Stimulated activated CD8-positive, alpha-beta memory T cell treated with anti-CD3 and anti-CD28 coated beads, Interleukin-4, amount 100 ng/mL, for 1 hour (primary cell): Measurements from ENCODE around the gene LKAAEAR1.
"Not testable (repeated sequence)": the region's sequence is repeated elsewhere in the genome, so short reads cannot be mapped to it uniquely, and the experiment has no call there.

Experiments
- DNase-seq, 2 donors: peaks; one replicate each; pipeline ENCODE4 v3.0.0-alpha.2; 2020; ENCODE audit warnings: low read depth in 2 of 2, low spot score in 1 of 2

Gene LKAAEAR1, protein sequence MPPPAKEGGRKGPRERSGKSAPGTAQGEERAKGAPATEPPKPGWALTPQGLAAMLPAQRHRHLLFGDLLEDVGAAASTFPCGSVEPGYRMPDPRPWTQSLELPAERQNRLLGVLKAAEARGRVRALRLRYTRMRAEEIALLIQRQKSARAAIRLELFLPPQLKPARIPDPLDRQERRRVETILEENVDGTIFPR

GRCh38 chr20:64083804-64084684 lies at the start of gene LKAAEAR1:
LKAAEAR1 (minus strand) TSS chr20:64084398; CDS start chr20:64084219, 179 bp downstream.
- no peak for DNase-seq

GRCh38 chr20:64131406-64131805 lies 47.2 kb upstream of the LKAAEAR1 start:
- DNase-seq = no peak

DNA sequence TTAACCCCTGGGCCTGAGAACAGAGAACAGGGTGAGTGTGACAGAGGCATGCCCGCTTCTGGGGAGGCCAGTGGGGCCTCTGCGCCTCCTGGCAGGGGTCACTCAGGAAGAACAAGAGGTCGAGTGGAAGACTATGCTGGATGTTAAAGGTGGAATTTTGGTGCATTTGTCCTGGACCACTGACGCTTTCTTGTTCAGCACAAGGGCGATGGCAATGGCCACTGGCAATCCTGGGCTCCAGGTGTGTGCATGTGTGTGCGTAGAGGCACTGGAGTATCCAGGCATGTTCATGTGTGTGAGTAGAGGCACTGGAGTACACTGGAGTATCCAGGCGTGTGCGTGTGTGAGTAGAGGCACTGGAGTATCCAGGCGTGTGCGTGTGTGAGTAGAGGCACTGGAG lies 46.7 kb upstream of the LKAAEAR1 start:
- DNase-seq = no peak

DNA sequence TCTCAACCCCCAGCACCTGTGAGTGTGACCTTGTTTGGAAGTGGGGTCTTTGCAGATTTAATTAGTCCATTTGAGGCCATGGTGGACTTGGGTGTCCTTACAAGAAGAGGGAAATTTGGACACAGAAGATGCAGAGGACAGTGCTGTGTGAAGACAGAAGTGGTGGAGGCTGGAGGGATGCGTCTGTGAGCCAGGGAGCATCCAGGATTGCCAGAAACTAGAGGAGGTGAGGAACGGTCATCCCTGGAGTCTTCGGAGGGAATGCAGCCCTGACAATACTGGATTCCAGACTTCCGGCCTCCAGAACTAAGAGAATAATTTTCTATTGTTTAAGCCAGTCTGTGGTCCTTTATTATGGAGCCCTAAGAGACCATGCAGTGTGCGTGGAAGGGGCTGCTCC lies 46.1 kb upstream of the LKAAEAR1 start:
- DNase-seq = no peak

- DNase-seq = no peak
Measured at GRCh38 chr20:64129146-64129782, 45.1 kb upstream of the LKAAEAR1 start.

DNA sequence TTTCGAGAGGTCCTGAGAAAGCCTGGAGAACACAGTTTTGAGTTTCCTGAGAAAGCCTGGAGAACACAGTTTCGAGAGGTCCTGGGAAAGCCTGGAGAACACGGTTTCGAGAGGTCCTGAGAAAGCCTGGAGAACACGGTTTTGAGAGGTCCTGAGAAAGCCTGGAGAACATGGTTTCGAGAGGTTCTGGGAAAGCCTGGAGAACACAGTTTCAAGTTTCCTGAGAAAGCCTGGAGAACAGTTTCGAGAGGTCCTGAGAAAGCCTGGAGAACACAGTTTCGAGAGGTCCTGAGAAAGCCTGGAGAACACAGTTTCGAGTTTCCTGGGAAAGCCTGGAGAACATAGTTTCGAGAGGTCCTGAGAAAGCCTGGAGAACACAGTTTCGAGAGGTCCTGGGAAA lies 39.3 kb upstream of the LKAAEAR1 start:
- not testable (repeated sequence) for DNase-seq

- not testable (repeated sequence) for DNase-seq
Measured at GRCh38 chr20:64122927-64123326, 38.7 kb upstream of the LKAAEAR1 start.

GRCh38 chr20:64121586-64121985 lies 37.4 kb upstream of the LKAAEAR1 start:
- no peak for DNase-seq

DNA sequence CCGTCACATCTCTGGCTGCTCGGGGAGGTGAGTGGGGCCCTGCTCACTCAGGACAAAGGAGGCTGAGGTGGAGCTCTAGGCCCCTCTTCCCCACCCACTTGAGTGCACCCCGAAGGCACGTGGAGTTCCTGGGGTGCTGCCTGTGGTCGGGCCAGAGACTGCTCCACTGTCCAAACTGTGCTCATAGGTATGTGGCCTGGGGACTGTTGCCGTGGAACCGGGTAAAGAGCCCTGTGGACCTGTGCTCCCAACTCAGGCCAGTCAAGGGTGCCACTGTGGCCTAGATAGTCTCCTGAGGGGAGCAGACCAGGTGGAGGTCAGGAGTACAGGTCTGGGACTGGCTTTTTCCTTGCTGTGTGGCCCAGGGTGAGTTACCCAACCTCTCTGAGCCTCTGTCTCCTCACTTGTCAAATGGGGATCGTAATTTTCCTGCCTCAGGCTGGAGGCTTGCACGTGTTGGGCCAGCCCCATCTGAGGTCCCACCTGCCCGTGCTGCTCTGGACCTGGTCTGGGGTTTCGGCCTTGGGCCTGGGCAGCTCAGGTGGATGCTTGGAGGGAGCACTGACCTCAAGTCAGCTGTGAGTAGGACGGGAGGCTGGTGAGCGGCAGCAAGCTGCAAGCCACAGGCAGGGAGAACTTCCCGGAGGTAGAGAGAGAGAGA lies 35.6 kb upstream of the LKAAEAR1 start:
- DNase-seq = no peak

- DNase-seq = no peak
Measured at GRCh38 chr20:64119301-64119680, 35.1 kb upstream of the LKAAEAR1 start.

DNA sequence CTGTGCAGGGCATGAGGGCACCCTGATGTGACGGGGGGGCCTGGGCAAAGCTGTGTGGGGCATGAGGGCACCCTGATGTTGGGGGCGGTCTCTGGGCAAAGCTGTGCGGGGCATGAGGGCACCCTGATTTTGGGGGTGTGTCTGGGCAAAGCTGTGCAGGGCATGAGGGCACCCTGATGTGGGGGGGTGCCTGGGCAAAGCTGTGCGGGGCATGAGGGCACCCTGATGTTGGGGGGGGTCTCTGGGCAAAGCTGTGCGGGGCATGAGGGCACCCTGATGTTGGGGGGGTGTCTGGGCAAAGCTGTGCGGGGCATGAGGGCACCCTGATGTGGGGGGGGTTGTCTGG lies 33.2 kb upstream of the LKAAEAR1 start:
- not testable (repeated sequence) for DNase-seq

DNA sequence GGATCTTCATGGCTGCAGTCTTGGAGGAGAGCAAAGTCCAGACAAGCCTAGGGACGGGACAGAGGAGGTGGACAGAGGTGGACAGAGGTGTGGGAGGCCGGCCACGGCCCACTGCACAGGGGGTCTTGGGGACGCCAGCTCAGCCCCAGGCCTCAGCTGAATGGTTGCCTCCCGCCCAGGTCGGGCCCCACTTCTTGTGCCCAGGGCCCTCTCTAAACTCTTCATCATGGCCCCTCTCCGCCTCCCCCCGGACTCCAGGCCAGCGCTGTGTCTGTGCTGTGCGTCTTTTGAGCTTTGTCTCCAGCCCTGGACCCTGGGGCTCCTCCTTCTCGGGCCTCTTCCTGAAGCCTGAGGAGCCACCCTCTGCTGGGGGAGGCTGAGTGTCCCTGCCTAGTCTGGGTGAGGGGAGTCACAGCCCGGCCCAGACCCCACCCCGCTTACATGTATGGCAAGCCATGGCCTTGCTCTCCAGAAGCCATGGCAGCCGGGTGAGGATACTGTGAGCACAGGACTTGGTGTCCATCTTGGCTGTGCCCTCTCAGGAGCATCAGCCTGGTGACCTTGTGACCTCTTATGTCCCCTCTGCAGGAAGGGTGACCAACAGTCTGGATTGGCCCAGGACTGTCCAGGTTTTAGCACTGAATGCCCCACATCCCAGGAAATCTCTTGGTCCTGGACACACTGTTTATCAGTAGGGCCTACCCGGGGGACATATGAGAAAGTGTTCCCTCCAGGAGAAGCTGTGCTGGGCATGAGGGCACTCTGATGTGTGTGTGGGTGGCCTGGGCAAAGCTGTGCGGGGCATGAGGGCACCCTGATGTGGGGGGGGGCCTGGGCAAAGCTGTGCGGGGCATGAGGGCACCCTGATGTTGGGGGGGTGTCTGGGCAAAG lies 32.6 kb upstream of the LKAAEAR1 start:
- DNase-seq = no peak

DNA sequence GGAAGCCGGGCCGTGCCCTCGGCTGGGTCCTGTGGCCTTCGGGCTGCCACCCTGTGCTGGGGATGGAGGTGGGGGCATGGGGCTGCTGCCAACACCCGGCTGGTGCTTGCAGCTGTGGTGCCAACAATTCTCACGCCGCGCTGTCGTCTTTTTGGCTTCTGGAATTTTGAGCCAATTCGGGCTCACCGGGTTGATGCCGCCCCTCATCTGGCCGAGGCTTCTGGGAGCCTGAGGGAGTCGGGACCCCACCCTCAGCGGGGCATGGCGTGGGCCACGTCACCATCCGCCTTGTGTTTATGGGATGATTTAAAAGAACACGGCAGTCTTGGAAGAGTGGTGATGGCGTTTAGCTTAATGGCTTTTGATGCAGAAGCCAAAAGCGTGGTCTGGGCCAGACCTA lies 31.8 kb upstream of the LKAAEAR1 start:
- DNase-seq = no peak

GRCh38 chr20:64115171-64115911 lies 31.1 kb upstream of the LKAAEAR1 start:
- DNase-seq = no peak

- DNase-seq = no peak
Measured at GRCh38 chr20:64114356-64114971, 30.3 kb upstream of the LKAAEAR1 start.

DNA sequence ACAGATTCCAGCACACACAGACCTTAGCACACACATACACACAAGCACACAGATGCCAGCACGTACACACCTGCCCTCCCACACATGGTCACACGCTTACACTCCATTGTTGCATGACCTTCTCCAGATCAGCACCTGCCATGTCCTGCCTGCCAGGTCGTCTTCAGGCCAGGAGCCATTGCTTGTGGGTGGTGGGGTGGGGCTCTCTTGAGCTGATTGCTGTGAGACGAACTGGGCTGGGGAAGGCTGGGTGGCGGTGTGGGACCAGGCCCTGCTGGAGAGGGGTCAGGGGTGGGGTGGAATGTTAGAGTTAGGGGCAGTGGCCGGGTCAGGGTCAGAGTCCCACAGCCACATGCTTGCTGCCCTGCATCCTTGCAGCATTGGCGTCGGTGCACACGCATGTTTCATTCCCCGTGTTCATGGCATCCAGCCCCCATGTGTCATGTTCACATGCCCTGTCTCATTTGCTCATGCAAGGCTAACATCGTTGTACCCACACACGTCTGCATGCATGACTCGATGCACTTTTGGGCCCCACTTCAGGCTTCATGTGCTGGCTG lies 29.7 kb upstream of the LKAAEAR1 start:
- DNase-seq = no peak

GRCh38 chr20:64113444-64113775 lies 29.2 kb upstream of the LKAAEAR1 start:
- no peak for DNase-seq

- no peak for DNase-seq
Measured at GRCh38 chr20:64112691-64113443, 28.7 kb upstream of the LKAAEAR1 start.
